GM12878 (cell line): ENCODE results near the gene MED13.

Source experiments
- EZH2 ChIP-seq: IDR thresholded peaks from 2 replicates; pipeline ENCODE4 v1.6.1; 2012; ENCODE audit warnings: low read depth, mild to moderate bottlenecking, control low read depth, inconsistent platforms, low read length, borderline replicate concordance; ENCODE audit not compliant: control insufficient read depth
- FOXM1 ChIP-seq: IDR thresholded peaks from 2 replicates; pipeline ENCODE4 v1.6.1; 2012; ENCODE audit warnings: low read depth, mild to moderate bottlenecking, inconsistent platforms, low read length, moderate library complexity
- MLLT1 ChIP-seq: fragments of 450-650 bp; IDR thresholded peaks from 2 replicates; pipeline ENCODE4 v1.6.1; 2016; ENCODE audit warnings: mild to moderate bottlenecking
- PAX5 ChIP-seq: IDR thresholded peaks from 2 replicates; pipeline ENCODE4 v1.6.1; 2011; ENCODE audit warnings: low read depth, low read length, borderline replicate concordance
- RBBP5 ChIP-seq: fragments of 200-600 bp; sonication (generic); conservative IDR thresholded peaks from 2 replicates; pipeline ENCODE4 v1.6.1; 2016

GRCh38 chr17:62024866-62025265 lies 40.2 kb downstream of the MED13 start:
- TF ChIP-seq PAX5: no peak
- no peak for TF ChIP-seq MLLT1
- no peak for TF ChIP-seq RBBP5
- TF ChIP-seq FOXM1: no peak
- TF ChIP-seq EZH2: no peak
